Adipose tissue (tissue), 3 donors: ENCODE results near the gene MPI. TPM values are rescaled to one million over a fixed set of nuclear protein-coding genes. Genes with fewer than 3 reads are reported as not detected.
A peak's percentile ranks its signal among the peaks of the same experiment; 100 is the strongest.

Experiments
- H3K27ac ChIP-seq: one replicate; pipeline ENCODE4 v1.5.1; 2013; ENCODE audit warnings: low read depth, low read length
- WGBS, 3 donors: extraction: QIAGEN DNeasy Blood & Tissue Kit; methylation state at CpG; one replicate each; pipeline ENCODE4 v1.1.7; 2013; 5-methylcytosine and 5-hydroxymethylcytosine counted together
- polyA plus RNA-seq, 3 donors: library from polyadenylated mRNA; stranded (reverse); fragments of 200-250 nt; gene quantifications; one replicate each; pipeline ENCODE4 v1.2.3, GENCODE V29; 2013
- donor health status: healthy with polysubstance abuse.
- donor health status: Bipolar disorder and iron deficiency.
- donor health status: healthy.

The MPI gene
- polyA plus RNA-seq, 3 donors, result 16.9 to 24.3 (median 24.1) TPM

GRCh38 chr15:74857671-74858368, 32.0 kb upstream of the MPI start:
- 69 to 74% (median 71%) methylated on average over 9 of the region's 9 CpGs for WGBS, 3 donors
- no peak overlapping the region for H3K27ac ChIP-seq

- H3K27ac ChIP-seq, result no peak overlapping the region
- WGBS, 3 donors, result 73 to 86% (median 74%) methylated on average over 4 of the region's 4 CpGs
These were observed 31.5 kb upstream of the MPI start for GRCh38 chr15:74858369-74858740.

GRCh38 chr15:74863239-74864056, 26.4 kb upstream of the MPI start:
- H3K27ac ChIP-seq, result no peak overlapping the region
- WGBS, 3 donors, result 73 to 80% (median 78%) methylated on average over 11 of the region's 11 CpGs

- no peak overlapping the region for H3K27ac ChIP-seq
- WGBS, 3 donors, result 87 to 91% (median 90%) methylated on average over 6 of the region's 6 CpGs
These were observed 25.5 kb upstream of the MPI start for GRCh38 chr15:74864296-74864695.

GRCh38 chr15:74865316-74865715, 24.5 kb upstream of the MPI start:
- H3K27ac ChIP-seq, result no peak overlapping the region
- WGBS, 3 donors, result 74 to 80% (median 75%) methylated on average over 2 of the region's 2 CpGs

- H3K27ac ChIP-seq, result no peak overlapping the region
- WGBS, 3 donors, result 73 to 87% (median 86%) methylated on average over 6 of the region's 6 CpGs
These were observed 23.8 kb upstream of the MPI start for GRCh38 chr15:74866090-74866489.

GRCh38 chr15:74867466-74868038, 22.3 kb upstream of the MPI start:
- no peak overlapping the region for H3K27ac ChIP-seq
- 3 to 26% (median 17%) methylated on average over 1 of the region's 1 CpG for WGBS, 3 donors

- WGBS, 3 donors, result 34 to 59% (median 42%) methylated on average over 6 of the region's 6 CpGs
- H3K27ac ChIP-seq, result no peak overlapping the region
These were observed 21.8 kb upstream of the MPI start for GRCh38 chr15:74868059-74868458.

GRCh38 chr15:74869372-74869725, 20.5 kb upstream of the MPI start:
- H3K27ac ChIP-seq, result no peak overlapping the region

- no peak overlapping the region for H3K27ac ChIP-seq
- WGBS, 3 donors, result 18 to 29% (median 23%) methylated on average over 6 of the region's 6 CpGs
These were observed 20.0 kb upstream of the MPI start for GRCh38 chr15:74869726-74870407.

GRCh38 chr15:74870436-74871215, 19.2 kb upstream of the MPI start:
- H3K27ac ChIP-seq, result no peak overlapping the region
- 25% methylated on average over 6 of the region's 6 CpGs for WGBS, 3 donors

- WGBS, 3 donors, result 1% methylated on average over 11 of the region's 11 CpGs
- H3K27ac ChIP-seq, result peak overlapping the region; percentile 19
These were observed 17.2 kb upstream of the MPI start for GRCh38 chr15:74872702-74873035.

- peak within 1 kb of the TSS; percentile 19 for H3K27ac ChIP-seq
- 1% methylated on average over 39 to 49 of the region's 52 CpGs for WGBS, 3 donors
These were observed 16.6 kb upstream of the MPI start, which contains the start of gene SCAMP2 for GRCh38 chr15:74873036-74873755. Gene SCAMP2, minus strand, starts transcription at chr15:74873365. Its CDS starts 110 bp downstream, at chr15:74873255.

GRCh38 chr15:74873756-74874424, 16.0 kb upstream of the MPI start:
- 30 to 39% (median 32%) methylated on average over 16 of the region's 16 CpGs for WGBS, 3 donors
- H3K27ac ChIP-seq, result no peak overlapping the region

- WGBS, 3 donors, result 75 to 92% (median 89%) methylated on average over 4 of the region's 4 CpGs
- no peak overlapping the region for H3K27ac ChIP-seq
These were observed 11.6 kb upstream of the MPI start for GRCh38 chr15:74878273-74878672.

- WGBS, 3 donors, result 92 to 97% (median 96%) methylated on average over 6 of the region's 6 CpGs
- no peak overlapping the region for H3K27ac ChIP-seq
These were observed 7.3 kb upstream of the MPI start for GRCh38 chr15:74882528-74882927.

GRCh38 chr15:74884428-74885223, 5.2 kb upstream of the MPI start:
- WGBS, 3 donors, result 70 to 86% (median 78%) methylated on average over 4 of the region's 4 CpGs
- H3K27ac ChIP-seq, result no peak overlapping the region
